ENCODE measurements around the gene PRKAB1. TPM values are rescaled to one million over a fixed set of nuclear protein-coding genes. Genes with fewer than 3 reads are reported as not detected.
"Not testable (repeated sequence)": the region's sequence is repeated elsewhere in the genome, so short reads cannot be mapped to it uniquely, and the experiment has no call there.

PRKAB1 gene
- total RNA-seq, 6 experiments from 2014 or later = 14.7 to 19.5 (median 18.0) TPM

- Mint-ChIP-seq H3K27ac (peak overlapping the region; percentile 36; the same call in 1 of the 2 replicates), H3K4me1 (ENCODE audit: low read depth) (peaks cover 14% of the 10 kb centered on the region), H3K9me3 (no peaks in the 10 kb centered on the region), H3K4me3 (no peak overlapping the region), H3K27me3 (ENCODE audit: insufficient read depth) (no peaks in the 10 kb centered on the region), H3K36me3 (ENCODE audit: low read depth) (peaks cover 36% of the 10 kb centered on the region)
- DNase-seq = no peak
- TF ChIP-seq CTCF (IDR thresholded peaks at IDR 0.05) = no peak
Observed at GRCh38 chr12:119705182-119705581, 37.2 kb downstream of the PRKAB1 start.

GRCh38 chr12:119706427-119706826 lies 38.5 kb downstream of the PRKAB1 start:
- not testable (repeated sequence) for H3K27me3 Mint-ChIP-seq (ENCODE audit: insufficient read depth); DNase-seq; H3K27ac Mint-ChIP-seq; H3K4me3 Mint-ChIP-seq; H3K9me3 Mint-ChIP-seq
- Mint-ChIP-seq H3K36me3 (ENCODE audit: low read depth) (peaks cover 38% of the 10 kb centered on the region), H3K4me1 (ENCODE audit: low read depth) (peaks cover 14% of the 10 kb centered on the region)

GRCh38 chr12:119710374-119710964 lies 42.5 kb downstream of the PRKAB1 start:
- Mint-ChIP-seq H3K4me3 (no peak overlapping the region), H3K9me3 (no peaks in the 10 kb centered on the region), H3K36me3 (ENCODE audit: low read depth) (peaks cover 62% of the 10 kb centered on the region), H3K27ac (no peak overlapping the region), H3K4me1 (ENCODE audit: low read depth) (peaks cover 5% of the 10 kb centered on the region), H3K27me3 (ENCODE audit: insufficient read depth) (no peaks in the 10 kb centered on the region)
- DNase-seq = no peak
- TF ChIP-seq CTCF (IDR thresholded peaks at IDR 0.05) = no peak

GRCh38 chr12:119710965-119711551 lies 43.1 kb downstream of the PRKAB1 start:
- peaks cover 65% of the 10 kb centered on the region for H3K36me3 Mint-ChIP-seq (ENCODE audit: low read depth)
- no peak overlapping the region for H3K27ac Mint-ChIP-seq
- DNase-seq = no peak
- no peaks in the 10 kb centered on the region for H3K27me3 Mint-ChIP-seq (ENCODE audit: insufficient read depth)
- no peak for TF ChIP-seq CTCF (IDR thresholded peaks at IDR 0.05)
- H3K9me3 Mint-ChIP-seq = no peaks in the 10 kb centered on the region
- no peak overlapping the region for H3K4me3 Mint-ChIP-seq
- peaks cover 11% of the 10 kb centered on the region for H3K4me1 Mint-ChIP-seq (ENCODE audit: low read depth)

- peaks cover 18% of the 10 kb centered on the region for H3K4me1 Mint-ChIP-seq (ENCODE audit: low read depth)
- H3K27me3 Mint-ChIP-seq (ENCODE audit: insufficient read depth) = no peaks in the 10 kb centered on the region
- H3K27ac Mint-ChIP-seq = no peak overlapping the region
- no peaks in the 10 kb centered on the region for H3K9me3 Mint-ChIP-seq
- no peak for TF ChIP-seq CTCF (IDR thresholded peaks at IDR 0.05)
- DNase-seq = no peak
- H3K4me3 Mint-ChIP-seq = no peak overlapping the region
- H3K36me3 Mint-ChIP-seq (ENCODE audit: low read depth) = peaks cover 64% of the 10 kb centered on the region
Observed at GRCh38 chr12:119711693-119712092, 43.8 kb downstream of the PRKAB1 start.

GRCh38 chr12:119712721-119713120 lies 44.8 kb downstream of the PRKAB1 start:
- Mint-ChIP-seq H3K9me3 (no peaks in the 10 kb centered on the region), H3K4me1 (ENCODE audit: low read depth) (peaks cover 21% of the 10 kb centered on the region), H3K36me3 (ENCODE audit: low read depth) (peaks cover 57% of the 10 kb centered on the region), H3K27ac (no peak overlapping the region), H3K27me3 (ENCODE audit: insufficient read depth) (no peaks in the 10 kb centered on the region), H3K4me3 (no peak overlapping the region)
- no peak for TF ChIP-seq CTCF (IDR thresholded peaks at IDR 0.05)
- no peak for DNase-seq

Measured in HFFc6 (cell line).